ENCODE results near the gene ANXA11. TPM values are rescaled to one million over a fixed set of nuclear protein-coding genes. Genes with fewer than 3 reads are reported as not detected.
"Not testable (repeated sequence)": the region's sequence is repeated elsewhere in the genome, so short reads cannot be mapped to it uniquely, and the experiment has no call there.

Gene ANXA11
- polyA plus RNA-seq, 4 donors = 140 to 156 (median 149) TPM

DNA sequence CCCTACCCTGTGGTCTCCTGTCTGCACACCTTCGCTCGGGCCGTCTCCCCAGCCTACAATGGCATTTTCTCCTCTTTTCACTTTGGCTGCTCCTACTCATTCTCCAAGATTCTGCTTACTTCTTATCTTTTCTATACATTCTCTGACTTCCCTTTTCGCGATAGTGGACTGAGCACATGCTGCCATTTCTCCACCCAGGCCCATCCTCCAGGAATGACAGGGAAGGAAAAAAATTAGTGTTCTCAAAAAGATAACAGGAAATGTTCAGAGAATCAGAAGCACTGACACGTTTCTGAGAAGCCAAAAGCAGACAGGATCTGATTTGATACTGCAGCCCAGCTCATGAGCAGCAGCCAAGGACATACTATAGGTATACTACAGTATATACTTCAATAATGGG, 6.4 kb upstream of the ANXA11 start:
- DNase-seq (ENCODE audit: low read depth in 4 of 4, low spot score in 3 of 4) = no peak

DNA sequence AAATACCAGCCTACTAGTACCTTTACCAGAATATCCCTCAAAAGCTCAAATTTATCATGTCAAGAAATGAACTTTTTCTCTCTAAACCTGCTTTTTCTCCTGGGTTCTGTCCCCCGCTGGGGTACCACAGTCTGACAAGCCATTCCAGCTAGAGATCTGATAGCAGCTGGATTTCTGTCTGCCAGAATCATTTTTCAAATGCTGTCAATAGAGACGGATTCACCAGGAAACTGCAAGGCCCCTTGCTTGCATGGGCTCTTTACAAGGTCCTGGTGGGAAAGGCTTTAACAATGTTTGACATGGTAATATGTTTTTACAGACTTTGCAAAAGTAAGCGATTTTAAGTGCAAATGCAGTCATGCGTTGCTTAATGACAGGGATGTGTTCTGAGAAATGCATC, 4.9 kb upstream of the ANXA11 start:
- DNase-seq (ENCODE audit: low read depth in 4 of 4, low spot score in 3 of 4) = no peak

DNA sequence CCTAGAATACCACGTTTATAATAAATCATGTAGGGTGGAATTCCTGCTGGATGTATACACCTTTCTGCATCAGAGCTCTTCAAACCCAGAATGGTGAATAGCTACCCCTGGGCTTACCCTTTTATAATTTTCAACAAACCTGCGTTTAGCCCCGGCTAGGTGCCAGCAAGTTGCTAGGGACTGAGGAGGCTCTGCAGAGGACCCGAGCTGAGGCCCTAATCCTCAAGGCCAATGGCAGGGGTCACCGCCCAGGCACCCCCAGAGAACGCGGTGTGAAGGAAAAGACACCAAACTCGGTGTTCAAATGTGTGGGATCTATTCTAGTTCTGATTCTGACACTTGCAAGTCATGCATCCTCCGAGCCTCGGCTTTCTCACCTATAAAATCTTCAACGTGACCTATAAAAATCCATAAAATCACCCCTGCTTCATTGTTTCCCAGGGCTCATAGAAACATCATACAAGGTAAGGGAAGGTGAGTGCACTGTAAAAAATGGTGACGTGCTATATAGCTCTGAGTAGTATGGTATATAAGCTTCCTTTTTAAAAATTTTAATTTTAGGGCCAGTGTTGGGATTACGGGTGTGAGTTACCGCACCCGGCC, 2.5 kb upstream of the ANXA11 start:
- no peak for DNase-seq (ENCODE audit: low read depth in 4 of 4, low spot score in 3 of 4)

DNA sequence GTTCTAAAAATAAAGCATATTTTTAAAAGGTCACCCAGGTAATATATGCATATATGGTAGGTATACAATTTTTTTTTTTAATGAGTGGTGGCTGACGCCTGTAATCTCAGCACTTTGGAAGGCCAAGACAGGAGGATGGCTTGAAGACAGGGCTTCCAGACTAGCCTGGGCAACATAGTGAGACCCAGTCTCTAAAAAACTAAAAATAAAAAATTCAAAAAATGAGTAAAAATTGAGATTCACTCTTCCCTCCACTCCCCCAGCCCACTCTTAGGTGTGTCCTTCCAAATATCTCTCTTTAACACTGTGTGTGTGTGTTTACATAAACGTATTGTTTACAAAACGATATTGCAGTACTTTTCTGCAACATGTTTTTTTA, 929 bp upstream of the ANXA11 start:
- no peak for DNase-seq (ENCODE audit: low read depth in 4 of 4, low spot score in 3 of 4)

DNA sequence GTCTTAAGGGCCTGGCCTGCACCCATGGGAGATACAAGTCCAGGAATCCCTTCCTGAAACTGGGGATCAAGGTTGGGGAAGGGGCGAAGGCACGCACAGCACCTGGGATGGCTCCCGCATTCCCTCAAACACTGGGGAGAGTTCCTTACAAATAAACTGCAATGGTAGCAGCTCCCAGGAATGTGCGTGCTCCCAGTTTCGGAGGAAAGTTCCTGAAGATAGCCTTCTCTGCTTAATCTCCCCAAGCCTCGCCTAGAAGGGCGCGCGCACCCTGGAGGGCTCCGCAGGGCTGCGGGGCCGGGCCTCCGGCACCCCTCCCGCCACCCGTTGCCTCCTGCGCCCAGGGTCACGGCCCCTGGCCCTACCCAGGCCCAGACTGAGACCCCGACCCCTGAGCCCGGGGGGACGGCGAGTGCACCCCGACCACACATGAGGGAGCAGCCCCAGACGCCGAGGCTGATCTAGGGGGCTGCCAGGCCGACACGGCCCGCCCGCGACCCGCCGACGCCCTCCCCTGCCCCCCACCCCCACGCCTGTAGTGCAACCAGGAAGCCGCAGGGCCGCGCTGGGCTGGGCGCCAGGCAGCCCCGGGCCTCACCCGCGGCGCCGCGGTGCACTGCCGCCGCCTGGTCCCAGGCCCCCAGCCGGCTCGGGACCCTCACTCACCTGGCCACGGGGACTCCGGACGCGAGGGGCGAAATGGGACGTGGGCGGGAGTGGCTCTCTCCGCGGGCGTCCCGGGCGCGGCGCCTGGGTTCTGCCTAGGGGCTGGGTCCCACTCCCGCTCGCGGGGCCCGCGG, 460 bp downstream of the ANXA11 start:
- DNase-seq (ENCODE audit: low read depth in 4 of 4, low spot score in 3 of 4) = no peak

DNA sequence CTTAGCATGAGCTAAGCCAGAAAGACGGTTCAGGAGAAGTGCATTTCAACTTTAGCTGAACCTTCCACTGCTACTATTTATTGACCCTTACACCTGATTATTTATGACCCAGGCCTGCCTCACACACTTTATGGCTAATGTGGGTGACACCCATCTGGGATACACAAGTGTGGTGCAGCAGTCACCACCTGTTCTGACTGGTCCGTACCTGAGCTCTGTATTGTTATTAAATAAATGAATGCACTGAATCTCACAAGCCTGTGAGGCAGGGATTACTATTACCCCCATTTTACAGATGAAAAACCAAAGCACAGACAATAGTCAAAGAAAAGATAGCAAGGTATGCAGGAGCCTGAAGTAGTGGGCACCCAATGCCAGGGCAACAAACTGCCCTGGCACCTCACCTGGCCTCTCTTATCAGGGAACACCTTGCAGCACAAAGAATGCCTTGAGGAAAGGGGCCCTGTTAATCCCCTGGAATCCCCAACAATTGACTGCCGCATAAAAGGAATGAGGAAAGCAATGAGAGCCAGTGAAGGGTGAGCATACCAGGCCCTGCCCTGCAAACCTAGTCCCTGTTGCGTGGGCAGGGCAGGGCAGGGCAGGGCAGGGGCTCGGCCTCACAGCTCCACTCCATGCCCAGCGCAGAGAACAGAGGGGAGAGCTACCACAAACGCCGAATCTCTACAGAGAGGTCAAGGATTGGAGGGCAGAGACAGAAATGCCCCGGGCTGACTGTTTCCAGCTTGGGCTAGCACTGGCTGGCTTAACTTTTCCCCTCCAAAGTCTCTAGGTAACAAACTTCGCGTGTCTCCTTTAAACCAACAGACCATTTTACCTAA, 1.3 kb downstream of the ANXA11 start:
- DNase-seq (ENCODE audit: low read depth in 4 of 4, low spot score in 3 of 4) = no peak

DNA sequence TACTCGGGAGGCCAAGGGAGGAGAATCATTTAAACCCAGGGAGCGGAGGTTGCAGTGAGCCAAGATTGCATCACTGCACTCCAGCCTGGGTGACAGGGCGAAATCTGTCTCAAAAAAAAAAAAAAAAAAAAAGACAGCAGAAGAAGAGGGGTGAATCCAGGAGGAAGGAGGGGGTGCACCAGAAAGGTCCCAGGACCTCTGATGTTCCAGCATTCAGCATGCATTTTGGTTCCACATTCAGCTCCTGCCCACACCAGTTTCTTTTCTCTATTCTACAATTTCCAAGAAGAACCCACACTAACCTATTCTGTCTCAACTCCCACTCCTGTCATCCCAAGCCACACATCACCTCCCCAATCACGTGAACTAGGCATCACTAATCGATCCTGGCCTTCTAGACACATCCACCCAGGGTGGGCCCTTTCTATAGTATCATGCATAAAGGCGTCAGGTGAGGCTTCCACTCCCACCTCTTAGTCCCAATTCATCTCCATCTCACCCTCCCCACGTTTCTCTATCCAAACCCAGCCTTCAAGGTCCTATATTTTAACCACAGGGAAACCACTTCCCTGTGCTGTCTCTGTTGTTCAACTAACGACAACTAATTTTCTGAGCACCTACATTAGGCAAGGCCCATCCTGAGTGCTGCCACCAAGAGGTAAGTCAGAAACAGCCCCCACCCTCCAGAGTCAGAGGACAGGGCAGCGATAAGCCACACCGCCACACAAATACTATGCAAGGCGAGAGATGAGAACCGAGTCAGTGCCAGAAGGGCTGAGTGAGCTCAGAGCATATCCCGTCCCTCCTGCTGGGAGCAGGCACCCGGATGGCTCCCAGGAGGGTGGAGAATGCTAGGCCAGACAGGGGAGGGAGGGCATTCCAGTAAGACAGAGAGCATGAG, 2.2 kb downstream of the ANXA11 start:
- DNase-seq (ENCODE audit: low read depth in 4 of 4, low spot score in 3 of 4) = no peak

DNA sequence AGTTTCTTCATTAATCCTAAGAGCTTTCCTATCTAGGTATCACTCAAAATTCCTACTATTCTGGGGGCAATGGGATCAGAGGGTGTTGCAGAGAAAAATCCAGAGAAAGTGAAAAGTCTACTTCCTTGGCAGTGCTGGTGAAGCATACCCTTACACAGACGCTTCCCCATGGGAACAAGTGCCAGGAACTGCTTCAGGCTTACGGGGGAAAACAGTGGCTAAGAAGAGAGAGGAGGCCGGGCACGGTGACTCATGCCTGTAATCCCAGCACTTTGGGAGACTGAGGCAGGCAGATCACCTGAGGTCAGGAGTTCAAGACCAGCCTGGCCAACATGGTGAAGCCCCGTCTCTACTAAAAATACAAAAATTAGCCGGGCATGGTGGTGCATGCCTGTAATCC, 2.8 kb downstream of the ANXA11 start:
- DNase-seq (ENCODE audit: low read depth in 4 of 4, low spot score in 3 of 4) = not testable (repeated sequence)

DNA sequence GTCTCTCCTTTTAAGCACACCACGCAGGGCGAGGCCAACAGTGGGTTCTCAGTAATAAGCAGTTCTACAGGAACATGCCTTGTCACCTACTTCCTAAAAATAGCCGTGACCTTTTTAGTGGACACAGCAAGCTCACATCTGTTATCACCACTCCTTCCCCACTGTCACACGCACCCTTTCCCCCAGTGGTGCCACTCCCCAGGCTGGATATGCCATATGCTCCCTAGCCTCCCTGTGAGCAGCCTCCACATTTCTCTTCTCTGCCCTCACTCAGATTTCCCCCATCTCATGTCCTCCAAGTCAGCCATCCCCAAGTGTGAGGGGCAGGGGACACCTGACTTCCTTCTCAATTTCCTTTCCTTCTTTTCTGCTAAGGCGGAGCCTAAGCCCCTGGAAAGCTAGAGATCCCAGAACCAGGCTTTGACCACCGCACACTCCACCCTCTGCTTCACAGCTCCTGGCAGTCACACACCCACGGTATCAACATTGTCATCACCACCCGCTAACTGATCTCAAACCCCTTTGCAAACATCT, 3.7 kb downstream of the ANXA11 start:
- no peak for DNase-seq (ENCODE audit: low read depth in 4 of 4, low spot score in 3 of 4)

DNA sequence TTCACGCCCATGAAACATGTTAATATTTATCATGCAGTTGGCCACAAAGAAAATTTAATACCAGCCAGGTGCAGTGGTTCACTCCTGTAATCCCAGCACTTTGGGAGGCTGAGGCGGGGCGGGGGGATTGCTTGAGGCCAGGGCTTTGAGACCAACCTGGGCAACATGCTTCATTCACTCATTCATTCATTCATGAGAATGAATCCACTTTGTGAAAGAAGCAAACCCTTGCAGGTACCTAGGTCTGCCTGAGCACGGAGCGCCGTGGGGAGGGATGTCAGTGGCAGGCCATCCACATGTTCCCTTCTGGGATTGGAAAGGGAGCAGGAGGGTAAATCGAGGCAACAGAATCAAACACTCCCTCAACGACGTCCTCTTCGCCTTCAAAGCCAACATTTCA, 4.7 kb downstream of the ANXA11 start:
- no peak for DNase-seq (ENCODE audit: low read depth in 4 of 4, low spot score in 3 of 4)

DNA sequence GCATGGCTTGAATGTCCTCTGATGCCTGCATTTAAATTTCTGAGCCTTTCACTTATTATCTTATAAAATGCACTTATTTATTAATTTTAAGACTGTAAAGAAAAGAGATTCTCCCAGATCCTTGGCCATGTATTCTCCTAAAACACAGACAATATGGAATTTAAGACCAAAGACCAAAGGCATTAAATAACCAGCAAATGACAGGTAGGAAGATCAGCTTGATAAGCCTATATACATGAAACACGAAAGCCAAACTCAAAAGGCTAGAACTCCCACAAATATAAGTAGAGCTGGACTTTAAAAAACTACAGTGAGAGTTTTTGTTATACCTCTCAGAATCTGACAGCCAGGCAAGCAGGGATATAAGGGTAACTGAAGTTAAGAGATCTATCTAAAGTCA, 5.1 kb downstream of the ANXA11 start:
- DNase-seq (ENCODE audit: low read depth in 4 of 4, low spot score in 3 of 4) = no peak

DNA sequence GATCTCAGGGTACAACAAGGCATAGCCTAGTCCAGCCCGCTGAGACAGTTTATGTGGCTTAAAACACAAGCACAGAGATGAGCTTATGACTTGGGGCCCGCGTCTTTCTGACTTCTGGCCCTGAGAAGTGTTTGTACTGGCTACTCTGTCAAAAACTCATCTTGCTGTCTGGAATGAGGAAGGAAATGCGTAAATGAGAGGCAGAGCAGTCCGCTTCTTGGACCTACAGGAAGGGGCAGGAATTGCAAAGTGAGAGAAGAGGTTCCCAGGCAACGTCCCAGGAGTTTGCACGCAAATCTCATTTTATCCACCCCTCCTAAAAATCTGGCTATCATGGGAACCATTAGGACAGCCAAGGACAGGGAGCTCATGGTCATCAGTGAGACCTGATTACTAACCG, 5.5 kb downstream of the ANXA11 start:
- no peak for DNase-seq (ENCODE audit: low read depth in 4 of 4, low spot score in 3 of 4)

DNA sequence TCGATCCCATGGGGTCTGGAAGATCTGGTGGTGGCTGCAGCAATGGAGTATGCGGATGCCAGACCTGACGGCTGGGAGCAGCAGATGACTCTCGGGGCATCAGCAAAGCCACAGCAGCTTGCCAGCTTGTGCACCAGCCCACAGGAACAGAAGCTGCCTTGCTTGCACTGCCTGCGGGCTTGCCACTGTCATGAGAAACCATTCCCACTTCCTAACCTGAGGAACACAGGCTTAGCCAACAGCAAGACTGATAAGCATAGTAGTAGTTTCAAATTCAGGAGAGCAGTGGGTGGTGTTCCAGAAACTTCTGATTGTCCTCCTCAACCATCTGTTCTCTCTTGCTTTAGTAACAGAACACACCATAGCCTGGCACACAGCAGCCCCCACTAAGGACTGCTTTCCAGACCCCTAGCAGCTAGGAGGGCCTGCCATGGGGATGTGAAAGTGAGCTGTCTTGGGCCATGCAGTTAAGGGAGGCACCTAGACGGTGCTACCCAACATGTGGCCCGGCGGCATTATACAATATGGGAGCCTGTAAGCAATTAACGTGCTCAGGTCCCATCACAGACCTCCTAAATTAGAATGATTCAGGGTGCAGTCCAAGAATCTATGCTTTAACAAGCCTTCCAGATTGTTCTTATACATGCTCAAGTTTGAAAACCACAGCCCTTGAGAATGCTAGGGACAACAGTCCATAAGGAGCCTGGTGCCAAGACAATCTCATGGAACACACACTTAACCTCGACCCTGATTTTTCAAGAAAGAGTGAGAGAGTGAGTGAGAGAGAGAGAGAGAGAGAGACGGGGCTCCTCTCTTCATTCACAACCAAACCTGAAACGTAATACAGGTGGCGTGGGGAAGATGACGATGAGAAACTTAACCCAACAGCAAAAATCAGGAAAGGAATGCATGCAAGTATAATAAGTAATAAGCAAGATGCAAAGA, 7.1 kb downstream of the ANXA11 start:
- DNase-seq (ENCODE audit: low read depth in 4 of 4, low spot score in 3 of 4) = no peak

DNA sequence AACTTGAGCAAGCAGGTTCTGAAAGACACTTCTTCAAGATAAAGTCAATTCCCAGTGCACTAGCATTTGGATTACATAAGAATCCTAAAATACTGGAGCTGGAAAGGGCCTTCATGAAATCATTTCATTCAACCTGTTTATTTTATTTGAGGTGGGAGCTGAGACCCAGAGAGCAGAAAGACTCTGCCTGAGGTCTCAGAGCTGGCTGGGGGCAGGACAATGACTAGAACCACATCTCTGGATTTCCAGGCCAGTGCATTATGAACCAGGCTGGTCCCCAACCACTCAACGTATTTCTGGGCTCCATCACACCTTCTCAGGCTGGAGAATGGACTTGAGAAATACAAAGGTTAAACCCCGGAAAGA, 8.4 kb downstream of the ANXA11 start:
- DNase-seq (ENCODE audit: low read depth in 4 of 4, low spot score in 3 of 4) = no peak

DNA sequence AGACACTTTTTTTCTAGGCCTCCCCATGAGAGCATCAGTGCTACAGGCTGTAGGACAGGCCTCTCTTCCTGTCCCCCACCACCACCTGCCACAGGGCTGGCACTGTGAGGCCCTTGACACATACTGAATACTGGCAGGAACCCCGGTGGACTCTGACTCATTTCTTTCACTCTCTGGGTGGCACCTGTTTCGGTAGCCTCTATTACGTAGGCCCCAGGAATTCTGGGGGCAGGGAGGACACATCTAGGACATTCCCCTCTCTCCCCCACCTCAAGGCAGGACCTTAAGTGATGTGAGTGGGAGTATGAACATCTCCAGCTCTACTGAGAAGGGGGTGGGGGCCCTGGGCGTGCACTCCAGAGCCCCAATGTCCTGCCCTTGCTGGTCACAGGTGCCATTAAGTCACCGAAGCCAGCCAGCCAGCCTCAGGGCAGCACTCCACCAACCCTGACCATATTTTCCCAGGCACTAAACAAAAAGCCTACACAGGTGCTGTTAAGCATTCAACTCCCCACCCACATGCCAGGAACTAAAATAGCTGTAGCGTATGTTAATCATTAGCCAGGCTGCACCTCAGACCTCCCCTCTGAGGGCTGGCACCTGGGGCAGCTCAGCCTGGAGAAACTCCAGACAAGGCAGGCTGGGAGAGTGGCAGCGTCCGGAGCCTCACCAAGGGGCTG, 8.9 kb downstream of the ANXA11 start:
- peak in 1 of 4 donors; percentile 73 for DNase-seq (ENCODE audit: low read depth in 4 of 4, low spot score in 3 of 4)

DNA sequence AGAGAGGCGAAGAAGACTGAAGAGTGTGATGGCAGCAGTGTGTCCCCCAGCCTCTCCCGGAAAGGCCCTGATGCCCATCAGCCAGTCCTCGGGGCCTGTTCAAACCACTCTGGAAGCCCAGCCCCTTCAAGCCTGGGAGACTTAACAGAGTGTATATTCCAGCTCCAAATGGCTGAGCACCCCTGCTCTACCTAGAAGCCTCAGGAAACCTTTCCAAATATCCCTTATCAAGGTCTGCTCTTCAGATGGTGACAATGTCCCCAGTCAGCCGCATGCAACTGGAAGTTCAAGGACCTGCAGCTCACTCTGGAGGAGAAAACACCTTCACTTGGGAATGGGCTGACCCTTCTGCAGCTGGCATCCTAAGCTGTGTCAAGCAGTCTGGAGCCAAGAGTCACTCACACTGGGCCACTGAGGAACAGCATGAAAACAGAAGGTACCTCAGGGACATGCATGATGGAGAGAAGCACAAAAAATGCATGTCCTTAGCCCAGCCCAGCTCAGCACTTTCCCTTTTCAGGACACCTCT, 10.2 kb downstream of the ANXA11 start:
- DNase-seq (ENCODE audit: low read depth in 4 of 4, low spot score in 3 of 4) = no peak

DNA sequence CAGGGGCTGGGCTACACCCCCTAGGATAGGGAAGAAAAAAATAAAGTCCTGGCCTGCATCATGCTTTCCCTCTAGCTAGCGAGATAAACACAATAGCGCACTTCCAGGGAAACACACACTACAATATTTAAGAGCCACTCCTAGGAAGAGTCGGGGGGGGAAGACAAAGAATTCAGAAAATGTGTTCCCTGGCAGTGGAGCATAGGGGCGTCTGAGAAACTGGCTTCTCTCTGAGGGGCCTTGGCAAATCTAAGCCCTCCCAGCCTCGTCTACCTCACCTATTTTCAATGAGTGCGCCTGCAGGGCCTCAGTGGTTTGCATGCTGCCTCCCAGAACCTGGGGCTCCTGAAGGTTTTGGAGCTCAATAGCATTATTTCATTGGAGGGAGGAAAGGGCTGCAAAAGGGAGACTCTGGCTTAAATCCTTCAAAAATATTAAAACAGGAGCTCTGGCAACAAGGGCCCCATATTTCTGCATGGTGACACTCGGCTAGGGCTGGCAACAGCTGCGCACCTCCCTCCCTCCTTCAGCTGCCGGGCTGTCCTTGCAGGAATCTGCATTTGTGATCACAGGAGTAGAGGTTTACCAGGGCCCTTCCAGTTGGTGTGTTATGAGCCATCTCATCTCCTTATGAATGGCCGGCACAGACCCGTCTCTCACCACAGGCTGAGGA, 10.8 kb downstream of the ANXA11 start:
- DNase-seq (ENCODE audit: low read depth in 4 of 4, low spot score in 3 of 4) = no peak

DNA sequence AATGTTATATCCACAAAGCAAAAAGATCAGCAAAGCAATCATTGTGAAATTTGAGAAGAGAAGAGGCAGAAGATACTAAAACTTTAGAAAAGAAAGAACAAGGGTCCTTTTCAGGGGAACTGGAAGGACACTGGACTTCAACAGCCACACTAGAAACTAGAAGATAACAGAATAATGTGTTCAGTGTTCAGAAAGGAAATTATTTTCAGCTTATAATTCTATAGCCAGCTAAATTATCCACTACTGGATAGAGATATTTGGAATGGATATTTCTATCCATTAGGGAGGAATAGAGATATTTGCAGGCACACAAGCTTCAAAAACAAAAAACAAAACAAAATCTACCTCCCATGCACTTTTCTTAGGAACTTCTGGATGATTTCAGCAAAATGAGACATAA, 12.8 kb downstream of the ANXA11 start:
- no peak for DNase-seq (ENCODE audit: low read depth in 4 of 4, low spot score in 3 of 4)
